ENCODE results near the gene DHX8. TPM values are rescaled to one million over a fixed set of nuclear protein-coding genes. Genes with fewer than 3 reads are reported as not detected.

Gene DHX8
- total and polyA plus RNA-seq, 2 of the 8 experiments (the other 6 are each of a cell fraction or from before 2014, with no cell fraction given): 30.5 to 59.4 TPM

GRCh38 chr17:43469145-43469544 lies 14.6 kb upstream of the DHX8 start:
- Histone ChIP-seq H3K14ac (ENCODE audit: insufficient read length) (no peak overlapping the region), H4K20me1 (replicated peaks in 1 of 2; ENCODE audit: control insufficient read depth in 1 of 2, insufficient read depth in 2 of 2, low read length in 2 of 2) (no peaks in the 10 kb centered on the region), H3K23me2 (ENCODE audit: low read depth, low read length) (no peaks in the 10 kb centered on the region), H3K36me3 (ENCODE audit: control insufficient read depth in 2 of 4, insufficient read depth in 4 of 4, low read length in 3 of 4) (no peaks in the 10 kb centered on the region), H2BK12ac (ENCODE audit: low read depth, low read length) (no peak overlapping the region), H3K4me3 (ENCODE audit: extremely low read depth in 1 of 4, insufficient read depth in 2 of 4, low read depth in 3 of 4, low read length in 4 of 4) (no peak overlapping the region), H2AFZ (ENCODE audit: low read length) (no peak overlapping the region), H2BK120ac (replicated peaks; ENCODE audit: low read depth, low read length) (no peak overlapping the region), H3K4me2 (ENCODE audit: insufficient read depth in 1 of 2, low read depth in 2 of 2, low read length in 2 of 2) (no peak overlapping the region), H2BK5ac (ENCODE audit: low read depth, low read length) (no peak overlapping the region), H3K4me1 (replicated peaks in 1 of 4; ENCODE audit: control insufficient read depth in 3 of 4, insufficient read depth in 4 of 4, low read length in 3 of 4) (no peaks in the 10 kb centered on the region), H4K5ac (ENCODE audit: insufficient read length, low read depth, low read length) (no peak overlapping the region), H4K8ac (ENCODE audit: extremely low read depth, insufficient read depth, low read length) (no peak overlapping the region), H2BK20ac (ENCODE audit: low read length) (no peak overlapping the region), H3K79me1 (ENCODE audit: low read depth, low read length) (no peaks in the 10 kb centered on the region), H3K56ac (replicated peaks; ENCODE audit: insufficient read length, low read depth, low read length) (no peak overlapping the region), H3K4ac (replicated peaks; ENCODE audit: insufficient read length, low read depth, low read length) (no peak overlapping the region), H3K23ac (ENCODE audit: insufficient read length) (no peak overlapping the region), H3K27ac (ENCODE audit: low read depth, low read length) (no peak overlapping the region), H3K9me3 (ENCODE audit: insufficient read depth in 2 of 2, low read depth in 1 of 2, low read length in 1 of 2) (no peaks in the 10 kb centered on the region), H3K27me3 (replicated peaks in 1 of 4; ENCODE audit: control insufficient read depth in 3 of 4, extremely low read depth in 1 of 4, insufficient read depth in 3 of 4, low read length in 3 of 4) (no peaks in the 10 kb centered on the region), H2AK5ac (ENCODE audit: low read depth, low read length) (no peak overlapping the region), H3K9ac (replicated peaks in 1 of 4; ENCODE audit: extremely low read depth in 1 of 4, low read depth in 3 of 4, low read length in 3 of 4) (no peak overlapping the region), H3K18ac (ENCODE audit: extremely low read depth, low read length) (no peak overlapping the region), H4K91ac (replicated peaks; ENCODE audit: insufficient read length, low read length) (no peak overlapping the region), H2BK15ac (ENCODE audit: low read length) (no peak overlapping the region), H3K79me2 (ENCODE audit: control insufficient read depth in 1 of 2, insufficient read depth in 2 of 2, low read length in 2 of 2) (no peaks in the 10 kb centered on the region)
- TF ChIP-seq RBBP5 (IDR thresholded peaks at IDR 0.05; ENCODE audit: borderline replicate concordance, low read depth, low read length) (no peak), MAFK (IDR thresholded peaks at IDR 0.05; ENCODE audit: low read depth, low read length) (no peak), KDM1A (IDR thresholded peaks at IDR 0.05; ENCODE audit: borderline replicate concordance, low read length) (no peak), KDM5A (IDR thresholded peaks at IDR 0.05; ENCODE audit: low read length) (no peak), JUND (IDR thresholded peaks at IDR 0.05; ENCODE audit: low read length) (no peak), POU5F1 (IDR thresholded peaks at IDR 0.05; ENCODE audit: low read depth, low read length) (no peak), SRF (IDR thresholded peaks at IDR 0.05; ENCODE audit: low read depth, low read length) (no peak), JUN (IDR thresholded peaks at IDR 0.05; ENCODE audit: low read depth, low read length) (no peak), CREB1 (IDR thresholded peaks at IDR 0.05) (no peak), POLR2A (IDR thresholded peaks at IDR 0.05; ENCODE audit: control extremely low read depth in 1 of 2, low read depth in 2 of 2, low read length in 2 of 2) (no peak), SP1 (IDR thresholded peaks at IDR 0.05; ENCODE audit: low read depth, low read length) (no peak)
- 91% methylated on average over 4 of the region's 4 CpGs; no CpG with 5 or more reads in 1 of the 2 experiments for WGBS, 2 experiments (ENCODE audit: extremely low coverage in 1 of 2, insufficient coverage in 1 of 2, insufficient read length in 1 of 2, insufficient replicate concordance in 2 of 2, low coverage in 1 of 2, low lambda C conversion rate in 2 of 2, missing lambda C conversion rate in 1 of 2)
- DNase-seq (ENCODE audit: low read depth in 1 of 2, low spot score in 2 of 2): no peak
- ChIA-PET POLR2A (ENCODE audit: partially characterized antibody) (interaction anchor here (1.0 to 1.7 kb wide), 3 partner anchors 9 to 102 kb away, joined by 3 to 6 read pairs (median 3); no protein-coding TSS in a partner anchor), CTCF (ENCODE audit: partially characterized antibody) (interaction anchor here (0.6 to 2.1 kb wide), 4 partner anchors 14 to 71 kb away, joined by 3 to 11 read pairs (median 6); partner anchors contain the start of genes ARL4D and DHX8)
- no peak for FAIRE-seq

Data from H1 (cell line).